Thymus (tissue), 11 donors: ENCODE results near the gene NDUFB7. TPM values are rescaled to one million over a fixed set of nuclear protein-coding genes. Genes with fewer than 3 reads are reported as not detected.

Source experiments
- DNase-seq, 9 donors: peaks; one replicate each; pipeline ENCODE4 v3.0.0-alpha.2; 2013; ENCODE audit warnings: low spot score in 9 of 9, low read depth in 6 of 9, missing footprints in 1 of 9
- H3K27ac ChIP-seq, 2 donors: one replicate each; pipeline ENCODE4 v1.5.1; 2013; ENCODE audit warnings: control low read depth in 1 of 2, low read depth in 1 of 2, low read length in 1 of 2, mild to moderate bottlenecking in 1 of 2, moderate library complexity in 1 of 2
- H3K27me3 ChIP-seq, 2 donors: one replicate each; pipeline ENCODE4 v1.5.1; 2013; ENCODE audit warnings: low read length in 1 of 2; ENCODE audit not compliant: control insufficient read depth in 2 of 2, insufficient read depth in 1 of 2
- H3K36me3 ChIP-seq, 2 donors: one replicate each; pipeline ENCODE4 v1.5.1; 2013; ENCODE audit warnings: low read length in 1 of 2, mild to moderate bottlenecking in 1 of 2, moderate library complexity in 1 of 2; ENCODE audit not compliant: control insufficient read depth in 2 of 2, insufficient read depth in 2 of 2
- H3K4me1 ChIP-seq, 2 donors: one replicate each; pipeline ENCODE4 v1.5.1; 2013; ENCODE audit warnings: low read length in 2 of 2; ENCODE audit not compliant: control insufficient read depth in 2 of 2, insufficient read depth in 2 of 2
- H3K4me3 ChIP-seq, 2 donors: one replicate each; pipeline ENCODE4 v1.5.1; 2013; ENCODE audit warnings: low read length in 2 of 2, control low read depth in 1 of 2, mild to moderate bottlenecking in 1 of 2
- H3K9me3 ChIP-seq, 2 donors: one replicate each; pipeline ENCODE4 v1.5.1; 2013; ENCODE audit warnings: low read length in 1 of 2, mild to moderate bottlenecking in 1 of 2; ENCODE audit not compliant: control insufficient read depth in 2 of 2, insufficient read depth in 1 of 2
- WGBS: extraction: QIAGEN DNeasy Blood & Tissue Kit; methylation state at CpG from one replicate; pipeline ENCODE4 v1.1.7; 2013; 5-methylcytosine and 5-hydroxymethylcytosine counted together
- polyA plus RNA-seq: library from polyadenylated mRNA; stranded (reverse); fragments of 200-250 nt; gene quantifications from one replicate; pipeline ENCODE4 v1.2.3, GENCODE V29; 2013
- total RNA-seq: library from RNA; stranded (reverse); fragments of 120-200 nt; gene quantifications from one replicate; pipeline ENCODE4 v1.2.4, GENCODE V29; 2013
- donor health status: healthy.

NDUFB7 gene
- total and polyA plus RNA-seq, 2 donors: 216 to 255 TPM

DNA sequence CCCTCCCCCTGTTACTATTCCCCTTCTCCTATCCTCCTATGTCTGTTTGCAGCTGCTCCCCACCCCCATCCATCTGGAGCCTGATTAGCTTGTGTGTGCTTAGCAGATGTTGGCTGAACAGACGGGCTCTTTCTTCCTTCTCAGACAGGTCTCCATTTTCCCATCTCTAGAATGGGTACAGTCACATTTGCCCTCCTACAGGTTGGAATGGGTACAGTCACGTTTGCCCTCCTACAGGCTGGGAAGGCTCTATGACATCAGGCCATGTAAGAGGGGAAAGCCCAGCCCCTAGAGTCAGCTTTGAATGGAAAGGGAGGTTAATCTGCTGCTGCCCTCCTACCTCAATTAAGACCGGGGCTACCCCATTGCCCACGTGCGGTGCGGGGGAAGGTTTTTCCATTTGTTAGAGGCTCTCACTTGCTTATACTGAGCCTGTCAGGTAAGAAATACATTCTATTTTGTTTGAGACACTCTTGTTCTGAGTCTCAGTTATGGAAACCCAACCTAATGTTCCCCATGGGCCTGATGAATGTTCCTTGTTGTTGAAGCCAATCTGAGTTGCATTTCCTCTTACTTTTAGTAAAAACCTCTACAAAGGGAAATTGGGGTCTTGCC lies 8.9 kb upstream of the NDUFB7 start:
- no peak overlapping the region for H3K27ac ChIP-seq
- no peaks in the 10 kb centered on the region for H3K4me1 ChIP-seq
- no peak for DNase-seq
- no peaks in the 10 kb centered on the region for H3K9me3 ChIP-seq
- no peak overlapping the region for H3K4me3 ChIP-seq
- 89% methylated on average over 6 of the region's 6 CpGs for WGBS
- no peaks in the 10 kb centered on the region for H3K27me3 ChIP-seq
- H3K36me3 ChIP-seq: no peaks in the 10 kb centered on the region

DNA sequence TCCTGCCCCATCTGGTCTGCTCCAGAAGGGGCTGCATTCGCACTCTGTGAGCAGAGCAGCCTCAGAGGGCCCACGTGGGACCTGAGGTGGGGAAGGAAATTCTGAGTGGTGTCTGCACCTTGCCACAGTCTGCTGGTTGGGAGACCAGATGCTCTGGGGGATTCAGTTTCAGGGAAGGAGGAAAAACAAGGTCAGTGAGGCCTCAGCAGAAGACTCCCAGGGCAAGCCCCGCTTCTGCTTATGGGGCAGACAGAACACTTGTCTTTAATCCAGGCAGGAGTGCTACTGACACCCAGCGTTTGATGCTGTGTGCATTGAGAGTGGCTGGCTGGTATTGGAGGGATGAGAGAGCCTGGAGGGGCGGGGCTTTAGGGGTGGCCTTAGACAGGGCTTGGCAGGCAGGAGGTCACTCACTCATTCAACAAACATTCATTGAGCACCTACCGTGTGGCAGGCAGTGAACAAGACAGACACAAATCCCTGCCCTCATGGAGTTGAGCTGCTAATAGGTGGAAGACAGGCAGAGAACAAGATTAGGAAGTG lies 6.1 kb upstream of the NDUFB7 start:
- no peaks in the 10 kb centered on the region for H3K4me1 ChIP-seq
- no peaks in the 10 kb centered on the region for H3K27me3 ChIP-seq
- no peaks in the 10 kb centered on the region for H3K9me3 ChIP-seq
- no peak for DNase-seq
- no peak overlapping the region for H3K4me3 ChIP-seq
- no peaks in the 10 kb centered on the region for H3K36me3 ChIP-seq
- 70% methylated on average over 6 of the region's 6 CpGs for WGBS
- H3K27ac ChIP-seq: no peak overlapping the region

DNA sequence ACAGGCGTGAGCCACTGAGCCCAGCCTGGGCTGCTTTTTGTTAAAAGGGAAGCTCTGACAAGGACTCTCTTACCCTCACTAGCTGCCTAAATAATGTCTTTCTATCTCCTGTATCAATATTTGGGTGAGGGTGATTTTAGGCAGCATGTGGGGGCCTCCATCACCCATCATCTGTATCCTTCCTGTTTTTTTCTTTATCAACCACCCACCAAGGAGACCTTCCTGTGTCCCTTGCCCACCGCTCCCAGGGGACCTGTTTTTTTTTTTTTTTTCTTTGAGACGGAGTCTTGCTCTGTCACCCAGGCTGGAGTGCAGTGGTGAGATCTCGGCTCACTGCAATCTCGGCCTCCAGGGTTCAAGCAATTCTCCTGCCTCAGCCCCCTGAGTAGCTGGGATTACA lies 5.4 kb upstream of the NDUFB7 start:
- Histone ChIP-seq H3K27ac (no peak overlapping the region), H3K9me3 (no peaks in the 10 kb centered on the region), H3K4me1 (peaks cover 0 to 2% of the 10 kb centered on the region in 2 donors), H3K4me3 (no peak overlapping the region), H3K36me3 (no peaks in the 10 kb centered on the region), H3K27me3 (no peaks in the 10 kb centered on the region)
- WGBS: 78% methylated on average over 5 of the region's 5 CpGs
- no peak for DNase-seq

DNA sequence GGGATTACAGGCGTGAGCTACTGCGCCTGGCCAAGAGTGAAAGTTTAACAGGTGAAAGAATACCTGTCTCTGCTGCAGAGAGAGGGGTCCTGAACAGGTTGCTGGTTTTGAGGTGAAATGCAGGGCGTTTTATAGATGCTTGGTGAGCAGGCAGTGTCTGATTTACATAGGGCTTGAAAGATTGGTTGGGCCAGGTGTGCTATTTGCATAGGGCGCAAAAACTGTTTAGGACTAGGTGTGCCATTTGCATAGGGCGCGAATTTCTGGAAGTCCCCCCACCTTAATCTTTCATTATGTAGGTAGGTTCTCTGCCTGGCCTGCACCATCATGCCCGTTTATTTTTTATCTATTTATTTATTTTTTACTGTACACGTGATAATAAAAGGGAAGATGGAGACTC lies 4.5 kb upstream of the NDUFB7 start:
- peaks cover 0 to 7% of the 10 kb centered on the region in 2 donors for H3K4me1 ChIP-seq
- no peaks in the 10 kb centered on the region for H3K27me3 ChIP-seq
- H3K27ac ChIP-seq: no peak overlapping the region
- WGBS: 95% methylated on average over 8 of the region's 8 CpGs
- DNase-seq: no peak
- no peak overlapping the region for H3K4me3 ChIP-seq
- no peaks in the 10 kb centered on the region for H3K9me3 ChIP-seq
- no peaks in the 10 kb centered on the region for H3K36me3 ChIP-seq

DNA sequence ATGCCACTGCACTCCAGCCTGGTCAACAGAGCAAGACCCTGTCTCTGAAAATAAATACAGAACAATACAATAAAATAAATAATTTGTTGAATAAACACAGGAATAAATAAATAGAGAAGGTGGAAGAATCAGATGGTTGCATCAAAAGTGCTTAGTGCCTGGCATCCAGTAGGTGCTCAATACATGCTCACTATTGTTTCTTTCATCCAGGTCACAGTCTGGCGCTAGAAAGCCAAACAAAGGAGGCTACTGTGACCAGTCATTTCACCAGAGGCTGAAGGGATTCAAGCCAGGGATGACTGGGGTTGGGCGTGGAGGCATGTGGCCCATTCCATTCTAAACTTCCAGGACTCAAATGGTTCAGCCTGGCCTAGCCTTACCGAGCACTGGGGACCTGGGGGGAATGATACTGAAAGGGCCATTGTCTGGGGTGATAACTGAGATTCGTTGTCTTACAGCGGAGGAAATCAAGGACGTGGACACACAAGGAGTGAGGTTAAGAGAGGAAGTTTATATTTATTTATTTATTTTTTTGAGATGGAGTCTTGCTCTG lies 3.6 kb upstream of the NDUFB7 start:
- H3K9me3 ChIP-seq: no peaks in the 10 kb centered on the region
- peaks cover 5 to 15% of the 10 kb centered on the region in 2 donors for H3K4me1 ChIP-seq
- WGBS: 97% methylated on average over 6 of the region's 6 CpGs
- no peak for DNase-seq
- H3K4me3 ChIP-seq: no peak overlapping the region
- no peaks in the 10 kb centered on the region for H3K36me3 ChIP-seq
- H3K27me3 ChIP-seq: no peaks in the 10 kb centered on the region
- no peak overlapping the region for H3K27ac ChIP-seq

DNA sequence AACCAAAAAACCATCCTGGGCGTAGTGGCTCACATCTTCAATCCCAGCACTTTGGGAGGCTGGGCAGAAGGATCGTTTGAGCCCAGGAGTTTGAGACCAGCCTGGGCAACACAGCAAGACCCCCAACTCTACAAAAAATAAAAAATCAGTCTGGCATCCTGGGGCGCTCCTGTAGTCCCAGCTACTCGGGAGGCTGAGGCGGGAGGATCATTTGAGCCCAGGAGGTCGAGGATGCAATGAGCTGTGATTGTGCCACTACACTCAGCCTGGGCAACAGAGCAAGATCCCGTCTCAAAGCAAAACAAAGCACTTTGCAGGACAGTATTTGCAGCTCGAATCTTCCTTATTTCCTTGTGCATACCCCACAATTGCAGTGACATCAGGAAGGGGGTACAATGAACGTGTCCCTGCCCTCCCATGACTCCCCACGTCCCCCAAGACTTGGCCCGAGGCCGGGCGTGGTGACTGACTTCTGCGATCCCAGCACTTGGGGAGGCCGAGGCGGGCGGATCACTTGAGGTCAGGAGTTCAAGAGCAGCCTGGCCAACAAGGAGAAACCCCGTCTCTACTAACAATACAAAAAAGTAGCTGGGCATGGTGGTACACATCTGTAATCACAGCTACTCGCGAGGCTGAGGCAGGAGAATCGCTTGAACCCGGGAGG lies 870 bp downstream of the NDUFB7 start:
- Histone ChIP-seq H3K27ac (peak overlapping the region in 1 of 2 donors; percentile 90), H3K4me1 (peaks cover 5 to 16% of the 10 kb centered on the region in 2 donors), H3K4me3 (peak overlapping the region; percentile 84 to 99), H3K9me3 (no peaks in the 10 kb centered on the region), H3K36me3 (peaks cover 11 to 16% of the 10 kb centered on the region in 2 donors), H3K27me3 (no peaks in the 10 kb centered on the region)
- WGBS: 58% methylated on average over 22 of the region's 22 CpGs
- DNase-seq: no peak

DNA sequence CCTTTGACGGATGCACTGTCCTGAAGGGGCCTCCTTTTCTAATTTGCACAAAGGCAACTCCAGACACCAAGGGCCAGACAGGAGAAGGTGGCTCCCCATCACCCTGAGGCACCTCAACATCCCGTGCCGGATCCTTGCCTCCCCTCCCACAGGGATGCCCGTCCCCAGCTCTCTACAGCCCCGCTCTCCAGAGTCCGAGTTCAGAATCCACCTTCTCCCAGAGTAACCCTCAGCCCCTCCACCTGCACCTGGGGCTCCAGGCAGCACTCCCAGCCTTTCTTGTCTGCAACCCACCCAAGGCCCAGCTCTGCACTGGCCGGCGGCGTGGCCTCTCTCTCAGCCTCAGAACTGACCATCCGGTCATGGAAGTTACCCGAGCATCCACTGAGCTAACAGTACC lies 4.8 kb downstream of the NDUFB7 start:
- Histone ChIP-seq H3K4me1 (peaks cover 5 to 12% of the 10 kb centered on the region in 2 donors), H3K27me3 (no peaks in the 10 kb centered on the region), H3K4me3 (no peak overlapping the region), H3K36me3 (peaks cover 34 to 52% of the 10 kb centered on the region in 2 donors), H3K27ac (no peak overlapping the region), H3K9me3 (peaks cover 0 to 1% of the 10 kb centered on the region in 2 donors)
- no peak for DNase-seq
- WGBS: 97% methylated on average over 11 of the region's 11 CpGs

DNA sequence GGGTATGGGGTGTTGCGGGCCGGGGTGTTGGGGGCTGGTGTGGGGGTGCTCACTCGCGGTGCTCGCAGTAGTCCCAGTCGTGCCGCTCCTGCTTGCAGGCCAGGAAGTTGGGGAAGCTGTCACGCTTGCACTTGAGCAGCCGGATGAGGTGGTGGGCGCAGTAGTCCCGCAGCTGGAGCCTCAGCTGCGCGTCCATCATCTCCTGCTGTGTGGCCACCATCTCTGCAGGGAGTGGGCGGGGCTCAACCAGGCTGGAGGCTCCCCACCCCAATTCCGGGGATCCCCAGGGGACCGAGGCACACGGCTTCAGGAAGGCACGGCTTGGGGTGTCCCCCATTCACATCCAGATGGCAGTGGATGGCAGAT lies 5.2 kb downstream of the NDUFB7 start:
- H3K4me3 ChIP-seq: no peak overlapping the region
- no peaks in the 10 kb centered on the region for H3K27me3 ChIP-seq
- H3K9me3 ChIP-seq: peaks cover 0 to 1% of the 10 kb centered on the region in 2 donors
- peaks cover 34 to 53% of the 10 kb centered on the region in 2 donors for H3K36me3 ChIP-seq
- whole genome bisulfite sequencing: 91% methylated on average over 18 of the region's 18 CpGs
- peaks cover 5 to 11% of the 10 kb centered on the region in 2 donors for H3K4me1 ChIP-seq
- no peak for DNase-seq
- H3K27ac ChIP-seq: no peak overlapping the region
